GM18502 (cell line): ENCODE results near the gene EDEM1.
"Not testable (repeated sequence)": the region's sequence is repeated elsewhere in the genome, so short reads cannot be mapped to it uniquely, and the experiment has no call there.

Source experiments
- ATAC-seq: cut with Tn5 transposase; IDR thresholded peaks from one replicate; pipeline ENCODE4 v1.9.1; 2021; ENCODE audit warnings: mild to moderate bottlenecking; ENCODE audit not compliant: unreplicated experiment, poor library complexity

EDEM1 gene

GRCh38 chr3:5227812-5228211 is 40.3 kb downstream of the EDEM1 start:
- no peak for ATAC-seq

DNA sequence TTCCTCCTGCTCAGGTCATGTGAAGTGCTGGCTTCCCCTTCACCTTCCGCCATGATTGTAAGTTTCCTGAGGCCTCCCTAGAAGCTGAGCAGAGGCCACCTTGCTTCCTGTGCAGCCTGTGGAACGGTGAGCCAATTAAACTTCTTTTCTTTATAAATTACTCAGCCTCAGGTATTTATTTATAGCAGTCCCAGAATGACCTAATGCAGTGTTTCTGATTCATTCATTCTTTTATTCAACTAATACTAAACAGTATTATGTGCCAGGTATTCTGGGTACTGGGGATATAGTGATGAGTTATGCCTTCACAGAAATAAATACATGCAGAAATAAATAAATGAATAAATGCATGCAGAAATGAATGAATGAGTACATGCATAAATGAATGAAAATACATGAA is 41.9 kb downstream of the EDEM1 start:
- ATAC-seq = no peak

DNA sequence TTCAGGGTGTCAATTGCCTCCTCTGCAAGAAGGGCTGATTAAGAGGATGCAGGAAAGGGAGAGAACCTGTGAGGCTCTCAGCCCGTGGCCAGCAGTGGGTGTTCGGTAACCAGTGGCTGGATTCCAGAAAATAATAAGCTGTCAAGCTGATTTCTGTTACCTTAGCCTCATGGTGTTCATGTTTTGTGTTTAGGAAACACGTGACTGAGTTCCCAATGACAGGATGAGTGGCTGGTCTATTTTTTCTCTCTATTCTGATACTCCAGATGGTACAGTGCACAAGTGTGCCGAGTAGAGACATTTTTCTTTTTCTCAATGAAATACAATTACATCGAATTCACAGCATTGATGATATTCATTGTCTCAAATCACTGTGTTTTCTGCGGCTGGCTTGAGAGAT is 43.6 kb downstream of the EDEM1 start:
- no peak for ATAC-seq

- no peak for ATAC-seq
Measured at GRCh38 chr3:5231487-5231886, 44.0 kb downstream of the EDEM1 start.

DNA sequence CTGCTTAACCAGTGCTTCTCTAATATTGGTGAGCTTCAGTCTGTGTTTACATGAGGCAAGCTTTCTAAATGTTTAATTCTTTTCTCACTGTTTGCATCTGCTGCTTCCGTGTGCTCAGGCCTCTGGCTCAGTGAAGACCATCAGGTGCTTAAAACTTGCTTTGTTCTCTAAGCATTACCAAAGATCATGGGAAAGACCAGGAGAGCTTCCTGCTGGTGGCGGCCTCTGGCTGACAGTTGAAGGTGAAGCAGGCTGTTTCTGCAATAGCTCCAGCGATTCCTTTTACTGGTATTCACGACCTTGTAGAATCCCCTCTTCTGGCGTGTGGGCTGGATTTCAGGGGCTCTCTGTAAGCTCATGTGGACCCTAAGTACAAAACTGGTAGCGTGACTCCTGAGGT is 45.1 kb downstream of the EDEM1 start:
- no peak for ATAC-seq

- ATAC-seq = no peak
Measured at GRCh38 chr3:5233026-5233425, 45.5 kb downstream of the EDEM1 start.

DNA sequence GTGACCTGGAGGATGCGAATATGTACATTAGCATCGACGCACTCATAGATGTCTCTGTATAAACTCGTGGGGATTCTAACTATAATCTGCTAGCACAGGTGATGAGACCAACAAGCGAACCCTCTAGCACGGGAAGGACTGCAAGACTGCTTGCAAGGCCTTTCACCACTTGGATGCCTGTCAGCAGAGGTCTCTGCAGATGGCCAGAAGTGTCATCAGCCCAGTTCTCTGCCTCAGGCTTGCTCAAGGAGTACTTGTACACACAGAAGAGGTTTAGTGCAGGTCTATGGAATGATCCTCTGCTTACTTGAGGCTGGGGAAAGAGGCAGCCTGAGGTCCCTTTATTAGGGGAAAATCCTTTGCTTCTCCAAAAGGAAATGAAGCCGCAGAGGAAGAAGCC is 48.1 kb downstream of the EDEM1 start:
- ATAC-seq = no peak

DNA sequence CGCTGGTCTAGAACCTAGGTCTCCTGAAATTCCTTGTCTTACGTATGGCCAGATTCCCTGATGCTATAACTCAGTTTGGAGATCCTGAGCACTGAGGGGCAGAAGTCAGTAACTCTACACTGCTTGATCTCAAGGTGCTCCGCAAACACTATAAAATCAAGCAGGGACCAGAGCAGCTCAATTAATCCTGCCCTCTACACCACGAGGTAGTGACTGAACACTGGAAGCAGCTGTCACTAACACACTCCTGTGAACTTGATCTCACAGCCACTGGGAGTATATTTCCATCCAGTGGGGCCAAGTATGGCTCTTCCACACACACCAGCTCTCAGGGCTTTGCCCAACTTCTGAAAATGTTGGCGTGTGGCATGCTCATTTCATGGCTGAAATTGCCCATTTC is 51.0 kb downstream of the EDEM1 start:
- ATAC-seq = no peak

DNA sequence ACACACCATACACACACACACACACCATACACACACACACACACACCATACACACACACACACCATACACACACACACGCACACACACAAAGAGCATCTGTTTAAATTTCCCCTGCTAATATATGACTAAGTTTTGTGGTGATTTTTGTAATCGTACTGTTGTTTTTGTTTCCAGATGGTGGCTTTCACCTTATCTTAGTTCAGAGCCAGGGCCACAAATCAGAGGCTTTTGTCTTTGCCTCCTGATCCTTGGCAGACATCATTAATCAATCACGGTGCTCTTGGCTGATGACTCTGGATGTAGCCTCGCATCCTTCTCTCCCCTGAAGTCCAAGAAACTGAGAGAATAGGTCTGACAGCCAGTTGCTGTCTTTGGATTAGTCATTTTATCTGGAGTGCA is 52.1 kb downstream of the EDEM1 start:
- ATAC-seq = no peak

DNA sequence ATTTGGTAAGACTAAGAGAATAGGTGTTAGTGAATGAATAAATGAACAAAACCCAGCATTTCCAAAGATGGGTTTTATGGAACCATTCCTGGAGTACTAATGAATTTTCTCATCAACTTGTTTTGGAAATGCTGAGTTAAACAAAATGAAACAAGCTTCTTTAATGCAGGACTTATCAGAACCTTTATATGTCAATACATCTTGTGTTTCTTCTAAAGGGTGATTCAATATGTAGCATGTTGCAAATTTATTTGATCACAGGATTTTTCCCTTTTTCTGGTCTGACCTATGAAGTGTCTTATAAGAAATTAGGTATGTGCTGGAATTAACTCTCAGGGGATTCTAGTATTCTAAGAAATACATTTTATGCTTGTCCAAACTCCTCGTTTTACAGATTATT is 53.2 kb downstream of the EDEM1 start:
- no peak for ATAC-seq

DNA sequence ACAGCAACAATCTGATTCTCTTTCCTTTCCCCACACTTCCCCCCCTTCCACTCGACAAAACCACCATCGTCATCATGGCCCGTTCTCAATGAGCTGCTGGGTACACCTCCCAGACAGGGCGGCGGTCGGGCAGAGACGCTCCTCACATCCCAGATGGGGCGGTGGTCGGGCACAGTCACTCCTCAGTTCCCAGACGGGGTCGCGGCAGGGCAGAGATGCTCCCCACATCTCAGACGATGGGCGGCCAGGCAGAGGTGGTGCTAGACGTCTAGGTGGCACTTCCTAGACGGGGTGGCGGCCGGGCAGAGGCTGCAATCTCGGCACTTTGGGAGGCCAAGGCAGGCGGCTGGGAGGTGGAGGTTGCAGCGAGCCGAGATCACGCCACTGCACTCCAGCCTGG is 55.3 kb downstream of the EDEM1 start:
- ATAC-seq = not testable (repeated sequence)

DNA sequence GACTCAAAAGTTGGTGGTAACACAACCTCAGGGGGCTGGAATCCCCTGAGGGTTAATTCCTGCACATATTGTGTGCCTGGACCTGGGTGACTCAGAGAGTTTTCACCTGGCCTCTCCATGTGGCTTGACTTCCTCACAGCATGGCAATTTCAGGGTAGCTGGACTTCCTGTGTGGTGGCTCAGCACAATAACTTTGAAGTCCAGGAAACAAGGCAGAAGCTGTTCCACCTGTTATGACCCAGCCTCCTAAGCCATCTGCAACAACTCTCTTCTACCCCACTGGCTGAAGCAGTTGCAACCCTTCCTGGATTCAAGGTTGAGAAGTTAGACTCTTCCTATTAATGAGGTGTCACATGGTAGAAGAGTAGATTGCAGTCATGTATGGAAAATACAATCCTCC is 58.4 kb downstream of the EDEM1 start:
- ATAC-seq = no peak

DNA sequence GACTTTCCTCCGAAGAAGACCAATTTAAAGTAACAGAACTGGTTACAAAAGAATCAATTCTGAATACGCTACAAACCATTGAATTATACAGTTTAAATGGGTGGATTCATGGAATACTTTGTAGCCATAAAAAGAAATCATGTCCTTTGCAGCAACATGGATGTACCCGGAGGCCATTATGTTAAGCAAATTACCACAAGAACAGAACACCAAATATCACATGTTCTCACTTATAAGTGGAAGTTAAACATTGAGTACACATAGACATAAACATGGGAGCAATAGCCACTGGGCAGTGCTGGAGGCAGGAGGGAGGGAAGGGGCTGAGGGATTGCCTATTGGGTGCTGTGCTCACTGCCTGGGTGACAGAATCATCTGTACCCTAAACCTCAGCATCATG is 61.3 kb downstream of the EDEM1 start:
- no peak for ATAC-seq

DNA sequence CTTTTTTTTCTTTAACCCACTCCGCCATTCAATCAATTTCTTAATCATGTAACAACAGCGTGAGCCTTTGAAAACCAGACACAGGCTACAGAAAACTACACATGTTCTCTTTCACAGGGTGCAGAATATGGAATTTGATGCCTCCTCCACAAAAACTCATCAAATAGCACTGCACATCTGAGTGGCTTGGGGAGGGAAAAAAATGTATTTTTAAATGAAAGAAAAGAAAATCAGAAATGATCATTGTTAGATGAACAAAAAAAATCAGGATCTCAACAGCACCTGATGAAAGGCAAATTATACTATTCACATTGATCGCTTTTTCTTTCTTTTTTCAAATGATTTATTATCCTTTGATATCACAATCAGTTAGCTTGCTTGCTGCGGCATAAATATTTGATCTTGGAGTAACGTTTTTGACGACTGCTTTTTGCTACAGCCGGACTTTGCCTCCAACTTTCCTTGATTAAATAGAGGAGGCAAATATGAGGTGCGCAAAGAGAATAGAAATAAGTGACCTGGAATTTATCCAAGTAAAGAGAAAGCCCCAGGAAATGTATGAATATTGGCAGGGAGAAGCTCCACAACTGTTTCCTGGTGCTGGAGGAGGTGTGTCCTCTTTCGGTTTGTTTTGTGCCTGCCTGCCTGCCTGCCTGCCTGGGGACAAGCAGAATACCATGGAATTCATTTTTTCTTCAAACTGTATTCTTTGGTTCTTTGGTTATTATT is 63.1 kb downstream of the EDEM1 start:
- ATAC-seq = no peak

GRCh38 chr3:5251196-5251583 is 63.7 kb downstream of the EDEM1 start:
- no peak for ATAC-seq

DNA sequence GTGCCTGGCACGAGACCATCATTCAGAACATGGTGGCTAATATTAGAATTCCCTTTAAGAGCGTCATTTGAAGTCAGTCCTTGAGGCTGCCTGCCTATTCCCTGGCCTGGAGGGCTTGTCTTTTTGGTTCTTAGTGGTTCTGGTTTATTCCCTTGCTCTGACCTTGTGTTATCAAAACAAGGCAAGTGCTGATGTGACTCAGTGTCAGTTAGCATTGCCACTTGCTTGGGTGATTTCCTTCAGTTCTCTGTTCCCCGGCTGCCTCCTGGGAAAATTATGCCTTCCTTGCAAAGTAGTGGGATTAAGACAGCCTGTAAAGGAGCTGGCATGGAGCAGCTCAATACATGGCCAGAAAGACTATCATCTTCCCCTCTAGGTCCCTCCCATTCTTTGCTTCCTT is 64.6 kb downstream of the EDEM1 start:
- no peak for ATAC-seq

DNA sequence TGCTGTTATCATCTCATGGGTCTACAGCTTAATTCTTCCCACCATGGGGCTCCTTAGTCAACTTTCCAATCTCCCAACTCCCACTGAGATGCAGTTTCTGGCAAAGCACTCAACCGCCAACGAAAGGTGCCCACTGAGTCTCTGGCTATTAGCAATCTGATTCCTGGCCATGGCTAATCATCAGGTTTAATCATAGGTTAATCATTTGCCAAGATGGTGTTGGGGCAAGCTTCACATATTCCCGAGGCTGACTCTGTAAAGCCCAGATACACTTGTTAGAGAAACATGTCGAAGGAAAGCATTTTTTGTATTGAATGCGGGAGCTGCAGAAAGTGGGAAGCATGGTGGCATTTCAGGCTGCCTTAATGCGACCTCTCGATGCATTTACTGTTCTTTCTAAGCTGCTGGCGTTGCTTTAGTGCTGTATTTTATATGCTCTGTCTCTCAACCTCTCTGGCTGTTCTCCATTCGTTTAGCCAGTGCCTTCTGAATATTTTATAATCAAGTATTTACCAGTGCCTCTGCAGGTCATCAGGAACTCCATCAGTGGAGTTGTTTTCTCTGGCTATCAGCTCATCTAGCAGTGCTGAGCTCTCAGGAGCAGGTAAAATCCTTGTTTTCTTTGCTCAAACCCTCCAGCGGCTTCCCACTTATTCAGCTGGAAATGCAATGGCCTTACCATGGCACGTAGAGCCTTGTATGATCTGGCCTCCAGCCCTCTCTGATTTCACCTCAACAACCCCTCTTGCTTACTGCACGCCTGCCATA is 67.0 kb downstream of the EDEM1 start:
- ATAC-seq = no peak

DNA sequence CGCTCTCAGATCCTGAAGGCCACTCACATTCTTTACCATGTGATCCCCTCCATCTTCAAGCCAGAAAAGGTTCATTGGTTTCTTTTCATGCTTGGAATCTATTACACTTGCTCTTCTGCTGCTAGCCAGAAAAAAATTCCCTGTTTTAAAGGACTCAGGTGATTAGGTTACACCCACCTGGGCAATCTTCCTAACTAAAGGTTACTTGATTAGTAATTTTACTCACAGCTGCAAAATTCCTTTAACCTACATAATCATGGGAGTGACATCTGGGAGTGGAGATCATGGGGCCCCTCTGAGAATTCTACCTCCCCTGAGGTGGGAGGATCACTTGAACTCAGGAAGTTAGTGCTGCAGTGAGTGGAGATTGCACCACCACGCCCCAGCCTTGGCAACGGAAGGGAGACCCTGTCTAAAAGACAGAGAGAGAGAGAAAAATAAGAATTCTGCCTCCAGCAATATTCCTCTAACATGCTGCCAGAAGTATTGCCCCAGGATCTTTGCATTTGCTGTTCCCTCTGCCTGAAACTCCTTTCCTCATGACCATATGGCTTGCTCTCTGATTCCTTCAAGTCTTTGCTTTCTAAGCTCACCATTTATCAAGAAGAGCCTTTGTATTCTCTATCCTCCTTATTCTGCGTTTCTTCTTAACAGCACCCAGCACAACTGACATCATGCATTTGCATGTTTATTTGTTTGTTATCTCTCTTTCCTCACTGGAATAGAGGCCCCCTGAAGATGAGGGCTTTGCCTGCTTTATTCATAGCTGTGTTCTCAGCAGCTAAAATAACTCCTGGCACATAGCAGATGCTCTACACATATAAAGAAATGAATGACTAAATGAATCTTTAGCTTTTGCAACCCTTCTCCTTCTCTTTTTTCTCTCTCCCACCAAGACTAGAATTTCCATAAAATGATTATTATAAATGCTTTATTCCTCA is 68.2 kb downstream of the EDEM1 start:
- ATAC-seq = no peak

GRCh38 chr3:5258526-5258925 is 71.0 kb downstream of the EDEM1 start:
- ATAC-seq = no peak

- no peak for ATAC-seq
Measured at GRCh38 chr3:5260992-5261501, 73.5 kb downstream of the EDEM1 start.

GRCh38 chr3:5262507-5262906 is 75.0 kb downstream of the EDEM1 start:
- ATAC-seq = no peak
